Measurements from ENCODE around the gene MYOT. TPM values are rescaled to one million over a fixed set of nuclear protein-coding genes. Genes with fewer than 3 reads are reported as not detected.

The MYOT gene
- total and polyA plus RNA-seq, 2 of the 4 experiments (the other 2 are of a cell fraction) = not detected

DNA sequence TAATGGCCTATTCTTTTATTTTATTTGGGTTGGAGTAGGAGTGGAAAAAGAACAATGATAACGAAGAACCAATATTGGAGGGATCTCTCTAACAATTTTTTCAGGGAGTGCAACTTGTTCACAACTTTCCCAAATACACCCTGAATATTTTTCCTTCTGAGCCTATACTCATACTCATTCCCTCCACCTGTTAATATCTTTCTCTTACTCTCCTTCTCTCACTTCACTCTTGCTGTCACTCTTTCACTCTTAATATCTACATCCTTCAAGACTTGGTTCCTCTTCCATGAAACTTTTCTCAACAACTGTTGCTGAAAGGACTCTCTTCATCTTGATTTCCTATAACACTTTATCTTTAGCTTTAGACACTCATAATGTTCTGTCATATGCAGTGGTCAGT, 39.0 kb upstream of the MYOT start:
- CTCF ChIA-PET = no interaction called here
- H3K23ac ChIP-seq (ENCODE audit: low read depth, low read length) = no peak overlapping the region
- H3K4ac ChIP-seq (ENCODE audit: low read depth, low read length) = no peak overlapping the region
- no peak overlapping the region for H3K56ac ChIP-seq (ENCODE audit: extremely low read depth, insufficient read depth, low read length)
- POLR2A ChIA-PET (ENCODE audit: unreplicated experiment) = no interaction called here
- in situ Hi-C loops (cut with MboI; ENCODE audit: low sequenced_read_pairs) = no loop called here
- no peak overlapping the region for H4K8ac ChIP-seq (ENCODE audit: low read depth in 2 of 2, low read length in 2 of 2)
- no TSS peak for BruUV-seq (replicated peaks)
- H3K4me2 ChIP-seq (ENCODE audit: low read depth, low read length) = no peak overlapping the region
- H4K20me1 ChIP-seq (ENCODE audit: insufficient read depth, low read length) = no peaks in the 10 kb centered on the region
- no peak overlapping the region for H2AK9ac ChIP-seq (replicated peaks; ENCODE audit: low read depth, low read length, poor library complexity)
- H3K36me3 ChIP-seq (ENCODE audit: control insufficient read depth, insufficient read depth, low read length) = no peaks in the 10 kb centered on the region
- no peak overlapping the region for H2BK20ac ChIP-seq (ENCODE audit: low read depth, low read length)
- no peak overlapping the region for H3K9ac ChIP-seq (ENCODE audit: low read depth, low read length)
- H3K4me1 ChIP-seq (ENCODE audit: control insufficient read depth, insufficient read depth, low read length) = no peaks in the 10 kb centered on the region
- no peak for DNase-seq
- H2AK5ac ChIP-seq (ENCODE audit: low read depth, low read length) = no peak overlapping the region
- H2BK15ac ChIP-seq (ENCODE audit: low read depth, low read length) = no peak overlapping the region
- no peak overlapping the region for H2BK120ac ChIP-seq (ENCODE audit: low read depth, low read length)
- no peaks in the 10 kb centered on the region for H3K9me1 ChIP-seq (ENCODE audit: insufficient read depth, low read length)
- H4K5ac ChIP-seq (ENCODE audit: low read depth, low read length) = no peak overlapping the region
- H3K14ac ChIP-seq (replicated peaks; ENCODE audit: low read depth, low read length) = no peak overlapping the region
- TF ChIP-seq CHD1 (IDR thresholded peaks at IDR 0.05; ENCODE audit: low read depth, low read length) (no peak), SMC3 (IDR thresholded peaks at IDR 0.05; ENCODE audit: low read depth, low read length) (no peak), POLR2A (IDR thresholded peaks at IDR 0.05; ENCODE audit: low read depth, low read length) (no peak), RFX5 (IDR thresholded peaks at IDR 0.05; ENCODE audit: low read depth, low read length) (no peak), RCOR1 (IDR thresholded peaks at IDR 0.05; ENCODE audit: insufficient replicate concordance, low read length) (no peak), BHLHE40 (IDR thresholded peaks at IDR 0.05; ENCODE audit: low read depth, low read length) (no peak), FOS (IDR thresholded peaks at IDR 0.05; ENCODE audit: low read depth, low read length) (no peak), MXI1 (IDR thresholded peaks at IDR 0.05; ENCODE audit: borderline replicate concordance, low read depth, low read length) (no peak), RAD21 (IDR thresholded peaks at IDR 0.05; ENCODE audit: low read length) (no peak), NFE2L2 (IDR thresholded peaks at IDR 0.05; ENCODE audit: low read depth, low read length) (no peak), CEBPB (IDR thresholded peaks at IDR 0.05; ENCODE audit: low read depth, low read length) (no peak), MAZ (IDR thresholded peaks at IDR 0.05; ENCODE audit: borderline replicate concordance, low read depth, low read length) (no peak), MAFK (IDR thresholded peaks at IDR 0.05; ENCODE audit: low read depth, low read length) (no peak)
- TF ChIP-seq, protein P1, sequence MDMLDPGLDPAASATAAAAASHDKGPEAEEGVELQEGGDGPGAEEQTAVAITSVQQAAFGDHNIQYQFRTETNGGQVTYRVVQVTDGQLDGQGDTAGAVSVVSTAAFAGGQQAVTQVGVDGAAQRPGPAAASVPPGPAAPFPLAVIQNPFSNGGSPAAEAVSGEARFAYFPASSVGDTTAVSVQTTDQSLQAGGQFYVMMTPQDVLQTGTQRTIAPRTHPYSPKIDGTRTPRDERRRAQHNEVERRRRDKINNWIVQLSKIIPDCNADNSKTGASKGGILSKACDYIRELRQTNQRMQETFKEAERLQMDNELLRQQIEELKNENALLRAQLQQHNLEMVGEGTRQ (IDR thresholded peaks at IDR 0.05; ENCODE audit: low read depth, low read length) = no peak
- TF ChIP-seq, protein P2, sequence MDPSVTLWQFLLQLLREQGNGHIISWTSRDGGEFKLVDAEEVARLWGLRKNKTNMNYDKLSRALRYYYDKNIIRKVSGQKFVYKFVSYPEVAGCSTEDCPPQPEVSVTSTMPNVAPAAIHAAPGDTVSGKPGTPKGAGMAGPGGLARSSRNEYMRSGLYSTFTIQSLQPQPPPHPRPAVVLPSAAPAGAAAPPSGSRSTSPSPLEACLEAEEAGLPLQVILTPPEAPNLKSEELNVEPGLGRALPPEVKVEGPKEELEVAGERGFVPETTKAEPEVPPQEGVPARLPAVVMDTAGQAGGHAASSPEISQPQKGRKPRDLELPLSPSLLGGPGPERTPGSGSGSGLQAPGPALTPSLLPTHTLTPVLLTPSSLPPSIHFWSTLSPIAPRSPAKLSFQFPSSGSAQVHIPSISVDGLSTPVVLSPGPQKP (IDR thresholded peaks at IDR 0.05; ENCODE audit: borderline replicate concordance, low read depth, low read length) = no peak
- TF ChIP-seq, protein P3, sequence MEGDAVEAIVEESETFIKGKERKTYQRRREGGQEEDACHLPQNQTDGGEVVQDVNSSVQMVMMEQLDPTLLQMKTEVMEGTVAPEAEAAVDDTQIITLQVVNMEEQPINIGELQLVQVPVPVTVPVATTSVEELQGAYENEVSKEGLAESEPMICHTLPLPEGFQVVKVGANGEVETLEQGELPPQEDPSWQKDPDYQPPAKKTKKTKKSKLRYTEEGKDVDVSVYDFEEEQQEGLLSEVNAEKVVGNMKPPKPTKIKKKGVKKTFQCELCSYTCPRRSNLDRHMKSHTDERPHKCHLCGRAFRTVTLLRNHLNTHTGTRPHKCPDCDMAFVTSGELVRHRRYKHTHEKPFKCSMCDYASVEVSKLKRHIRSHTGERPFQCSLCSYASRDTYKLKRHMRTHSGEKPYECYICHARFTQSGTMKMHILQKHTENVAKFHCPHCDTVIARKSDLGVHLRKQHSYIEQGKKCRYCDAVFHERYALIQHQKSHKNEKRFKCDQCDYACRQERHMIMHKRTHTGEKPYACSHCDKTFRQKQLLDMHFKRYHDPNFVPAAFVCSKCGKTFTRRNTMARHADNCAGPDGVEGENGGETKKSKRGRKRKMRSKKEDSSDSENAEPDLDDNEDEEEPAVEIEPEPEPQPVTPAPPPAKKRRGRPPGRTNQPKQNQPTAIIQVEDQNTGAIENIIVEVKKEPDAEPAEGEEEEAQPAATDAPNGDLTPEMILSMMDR (conservative IDR thresholded peaks at IDR 0.05; ENCODE audit: low read depth, low read length) = no peak
- no peak for ATAC-seq (ENCODE audit: low read depth)
- no peak overlapping the region for H3K27ac ChIP-seq (ENCODE audit: insufficient read depth, low read length)
- no peak overlapping the region for H4K91ac ChIP-seq (ENCODE audit: insufficient read depth, low read depth, low read length)
- no peak overlapping the region for H3K18ac ChIP-seq (ENCODE audit: low read depth, low read length)
- no peaks in the 10 kb centered on the region for H3K9me3 ChIP-seq (ENCODE audit: control insufficient read depth, insufficient read depth, low read length)
- no peak overlapping the region for H2BK5ac ChIP-seq (ENCODE audit: low read depth, low read length, poor library complexity, severe bottlenecking)
- H3K4me3 ChIP-seq (ENCODE audit: insufficient read depth, low read depth, low read length) = no peak overlapping the region
- intact Hi-C loops (cut with micrococcal nuclease) = no loop called here
- H3K27me3 ChIP-seq (ENCODE audit: control insufficient read depth, insufficient read depth, low read length) = no peaks in the 10 kb centered on the region; the same call in 1 of the 2 replicates
- no peaks in the 10 kb centered on the region for H3K79me1 ChIP-seq (ENCODE audit: low read depth in 1 of 2, low read length in 2 of 2)
- no CpG with 5 or more reads among the region's 1 CpG for WGBS, 2 experiments (ENCODE audit: extremely low coverage in 2 of 2, insufficient read length in 1 of 2)
- H2AFZ ChIP-seq (replicated peaks; ENCODE audit: low read length, poor library complexity) = no peak overlapping the region
- dilution Hi-C loops (cut with HindIII; ENCODE audit: low sequenced_read_pairs, unreplicated experiment) = no loop called here
